GM18511 (cell line): Measurements from ENCODE around the gene HPS5.

Source experiments
- ATAC-seq: cut with Tn5 transposase; IDR thresholded peaks from one replicate; pipeline ENCODE4 v1.9.1; 2021; ENCODE audit warnings: mild to moderate bottlenecking, moderate library complexity; ENCODE audit not compliant: unreplicated experiment

The HPS5 gene

DNA sequence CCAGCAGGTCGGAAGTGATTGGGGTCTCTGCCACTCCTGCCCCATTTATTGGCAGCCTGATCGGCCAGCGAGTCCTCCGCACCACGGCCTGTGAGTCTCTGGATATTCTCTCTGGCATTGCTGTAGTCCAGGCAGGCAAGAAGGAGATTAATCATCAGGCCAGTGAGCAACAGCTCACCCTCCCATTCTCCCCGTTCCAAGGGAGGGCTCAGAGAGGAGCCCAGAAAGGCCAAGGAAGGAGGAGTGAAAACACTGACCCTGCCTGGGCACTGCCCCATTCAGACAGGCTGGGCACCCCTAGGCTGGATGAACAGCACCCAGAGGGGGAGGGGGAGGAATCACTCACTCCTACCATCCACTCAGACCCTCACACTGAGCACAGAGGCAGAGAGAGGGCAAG is 76.5 kb downstream of the HPS5 start:
- no peak for ATAC-seq

DNA sequence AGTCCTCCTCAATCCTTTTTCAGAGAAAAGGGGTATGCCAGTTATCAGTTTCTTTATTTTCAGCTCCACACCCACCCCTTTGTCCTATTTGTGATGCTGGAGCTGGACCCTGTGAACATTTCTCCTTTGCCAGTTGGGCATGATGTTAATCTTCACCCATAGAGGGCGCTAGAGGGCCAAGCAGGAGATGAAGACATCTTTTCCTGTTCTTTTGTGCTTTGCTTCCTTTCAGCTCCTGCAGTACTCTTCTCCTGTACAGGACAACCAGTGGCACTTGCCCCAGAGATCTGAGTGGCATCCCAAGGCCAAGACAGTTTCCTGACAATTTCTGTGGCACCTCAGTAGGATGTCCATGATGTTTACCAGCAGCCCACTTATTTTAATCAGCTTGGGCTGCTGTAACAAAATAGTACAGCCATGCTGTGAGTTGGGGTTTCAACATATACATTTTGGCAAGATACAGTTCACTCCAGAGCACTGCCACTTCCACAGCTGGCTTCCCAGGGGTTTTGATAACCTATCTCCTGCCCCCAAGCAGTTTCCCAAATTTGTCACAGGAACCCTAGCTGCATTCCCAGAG is 78.1 kb downstream of the HPS5 start:
- ATAC-seq = no peak

DNA sequence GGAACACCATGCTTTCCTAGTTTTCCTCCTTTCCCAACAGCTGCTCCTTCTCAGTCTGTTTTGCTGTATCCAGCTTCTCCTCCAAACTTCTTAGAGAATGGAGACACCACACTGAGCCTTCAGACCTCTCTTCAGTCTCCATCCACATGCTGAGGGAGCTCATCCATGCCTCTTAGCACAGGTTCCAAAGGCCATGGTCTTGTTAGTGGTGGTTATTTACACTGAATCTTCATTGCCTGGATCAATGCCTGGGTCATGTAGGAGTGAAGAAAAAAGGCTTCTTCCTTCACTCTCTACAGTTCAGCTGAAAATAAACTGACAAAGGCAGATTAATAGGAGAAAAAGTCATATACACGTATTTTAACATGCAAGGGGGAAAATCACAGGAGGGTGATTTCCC is 82.3 kb downstream of the HPS5 start:
- no peak for ATAC-seq

DNA sequence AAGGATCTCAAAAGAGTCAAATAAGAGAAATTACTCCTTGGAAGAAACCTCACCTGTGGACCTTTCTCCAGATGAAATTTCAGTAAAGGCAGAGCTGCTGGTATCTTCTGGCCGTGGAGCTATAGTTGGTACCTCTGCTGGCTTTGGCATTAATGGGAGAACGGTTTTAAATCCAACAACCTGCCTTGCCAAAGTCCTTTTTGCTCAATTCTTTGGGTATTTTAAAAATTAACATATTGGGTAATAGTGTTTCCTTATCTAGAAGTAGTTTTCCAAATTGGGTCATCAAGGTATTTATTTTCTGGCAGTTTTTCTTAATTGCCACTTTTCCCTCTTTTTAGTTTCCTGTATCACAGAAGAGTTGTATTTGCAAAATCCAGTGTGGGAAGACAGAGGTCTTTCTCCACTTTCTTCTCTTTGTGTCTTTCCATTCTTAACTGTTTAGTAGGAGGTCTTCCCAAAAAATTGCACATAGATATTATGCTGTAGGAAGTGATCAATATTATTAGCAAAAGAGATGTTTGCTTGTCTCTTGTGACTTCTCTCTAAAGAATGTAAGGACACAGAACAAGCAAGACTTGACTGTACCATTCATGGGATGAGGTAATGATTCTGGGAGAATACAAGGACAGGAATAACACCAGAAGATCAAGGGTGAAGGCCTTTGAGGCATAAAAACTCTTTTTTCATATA is 85.1 kb downstream of the HPS5 start, which contains the start of gene SAA4:
Gene SAA4, minus strand, starts transcription at position 139 of the 693 bp plus-strand sequence. CDS start 876 bp downstream, outside the sequence.
- no peak for ATAC-seq

DNA sequence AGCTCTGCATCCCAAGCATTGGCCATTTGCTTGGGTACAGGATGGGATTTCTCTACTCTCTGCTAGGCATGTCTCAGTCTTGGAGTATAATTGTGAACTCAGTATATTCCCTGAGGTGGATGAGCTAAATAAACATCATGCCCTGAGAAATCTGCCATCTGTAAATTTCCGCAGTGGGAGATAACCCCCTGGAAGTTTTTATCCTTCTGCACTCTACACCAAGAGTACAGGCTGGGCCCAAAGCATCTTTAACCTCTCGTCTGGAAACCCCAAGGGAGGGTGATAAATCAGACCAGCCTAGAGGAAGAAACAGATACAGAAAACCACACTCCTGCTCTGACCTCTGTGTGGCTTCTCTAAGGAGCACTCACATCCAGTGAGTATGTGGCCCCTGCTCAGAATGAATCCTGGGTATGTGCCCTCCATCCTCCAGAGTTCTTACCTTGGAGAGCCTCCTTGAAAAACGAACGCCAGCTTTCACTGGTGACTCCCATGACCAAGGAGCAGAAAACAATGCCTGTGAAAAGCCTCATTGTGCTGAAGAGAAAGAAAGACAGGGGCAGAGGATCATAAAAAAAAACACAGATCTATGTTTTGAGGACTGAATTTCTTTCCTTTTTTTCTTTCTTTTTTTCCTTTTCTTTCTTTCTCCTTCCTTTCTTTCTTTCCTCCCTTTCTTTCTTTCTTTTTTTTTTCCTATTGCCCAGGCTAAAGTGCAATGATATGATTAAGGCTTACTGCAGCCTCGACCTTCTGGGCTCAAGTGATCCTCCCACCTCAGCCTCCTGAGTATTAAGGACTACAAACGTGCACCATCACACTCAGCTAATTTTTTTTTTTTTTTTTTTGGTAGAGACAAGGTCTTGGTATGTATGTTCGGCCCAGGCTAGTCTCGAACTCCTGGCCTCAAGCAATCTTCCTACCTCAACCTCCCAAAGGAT is 86.3 kb downstream of the HPS5 start:
- ATAC-seq = no peak

DNA sequence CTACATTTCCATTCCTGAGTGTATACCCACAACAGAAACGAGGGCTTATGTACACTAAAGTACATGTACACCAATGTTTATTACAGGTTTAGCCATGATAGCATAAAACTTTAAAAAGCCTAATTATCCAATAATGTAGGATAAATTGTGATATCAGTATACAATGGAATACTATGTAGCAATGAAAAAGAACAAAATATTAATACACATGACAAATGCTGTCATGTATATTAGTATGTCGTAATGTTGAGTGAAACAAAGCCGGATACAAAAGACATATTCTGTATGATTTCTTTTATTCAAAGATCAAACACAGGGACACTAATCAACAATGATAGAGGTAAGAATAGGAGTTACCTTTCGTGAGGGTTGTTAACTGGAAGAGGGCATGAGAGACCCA is 88.0 kb downstream of the HPS5 start:
- ATAC-seq = no peak

DNA sequence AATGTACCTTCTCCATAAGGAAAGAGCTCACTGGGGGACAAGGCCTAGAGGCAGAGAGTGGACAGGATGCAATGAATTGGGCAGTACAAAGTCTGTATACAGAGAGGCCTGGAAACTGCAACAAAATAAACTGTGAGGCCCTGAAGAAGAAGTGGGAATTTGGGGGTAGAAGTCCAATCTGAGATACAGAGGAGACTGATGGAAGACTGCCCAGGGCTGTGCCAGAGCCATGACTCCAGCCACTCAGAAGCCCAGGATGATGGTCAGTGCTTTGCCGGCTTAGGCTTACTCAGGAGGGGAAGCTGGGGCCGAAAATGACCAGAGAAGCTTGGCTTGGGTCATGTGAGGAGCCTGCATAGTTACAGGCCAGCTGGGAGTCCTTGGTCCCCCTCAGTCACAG is 91.1 kb downstream of the HPS5 start:
- ATAC-seq = no peak

DNA sequence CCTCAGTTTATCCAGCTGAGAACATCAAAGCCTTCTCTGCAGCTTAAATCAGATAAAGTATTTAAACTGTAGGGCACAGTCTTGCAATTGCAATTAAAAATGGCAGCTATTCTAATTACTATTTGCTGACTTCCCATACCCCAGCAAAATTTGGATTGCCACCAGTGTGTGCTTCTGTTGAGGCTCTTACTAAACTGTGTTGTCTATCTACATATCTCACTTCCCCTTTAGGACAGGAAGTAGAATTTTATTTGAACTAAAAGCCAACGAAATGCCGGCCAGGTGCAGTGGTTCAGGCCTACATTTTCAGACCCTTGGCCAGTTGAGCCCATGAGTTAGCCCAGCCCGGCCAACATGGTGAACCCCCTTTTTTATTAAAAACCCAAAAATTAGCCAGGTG is 92.4 kb downstream of the HPS5 start:
- peak; percentile 95 for ATAC-seq
